ENCODE data around the gene SLC13A3.

Gene SLC13A3

GRCh38 chr20:46594725-46595124 is 56.5 kb downstream of the SLC13A3 start:
- H2BK15ac ChIP-seq (ENCODE audit: low read depth, poor library complexity, severe bottlenecking) = no peak overlapping the region
- no peaks in the 10 kb centered on the region for H3K79me1 ChIP-seq (replicated peaks; ENCODE audit: low read length, poor library complexity, severe bottlenecking)
- no peaks in the 10 kb centered on the region for H3K4me1 ChIP-seq (ENCODE audit: control insufficient read depth, insufficient read depth, low read depth, low read length)
- H3K27ac ChIP-seq (ENCODE audit: low read length, poor library complexity, severe bottlenecking) = no peak overlapping the region
- no peak overlapping the region for H3K18ac ChIP-seq (ENCODE audit: low read depth in 1 of 2, low read length in 2 of 2)
- H2AFZ ChIP-seq (ENCODE audit: low read depth, low read length) = no peak overlapping the region
- H3K27me3 ChIP-seq (ENCODE audit: control insufficient read depth in 1 of 2, insufficient read depth in 1 of 2, low read length in 2 of 2) = no peaks in the 10 kb centered on the region
- H4K8ac ChIP-seq (ENCODE audit: low read length) = no peak overlapping the region
- no peak overlapping the region for H3K4me3 ChIP-seq (ENCODE audit: insufficient read depth in 1 of 2, low read depth in 1 of 2, low read length in 2 of 2)
- no peak for DNase-seq
- H3K4me2 ChIP-seq (ENCODE audit: low read length, poor library complexity, severe bottlenecking) = no peak overlapping the region
- H3K9ac ChIP-seq (ENCODE audit: low read length) = no peak overlapping the region
- no peaks in the 10 kb centered on the region for H3K9me3 ChIP-seq (ENCODE audit: control insufficient read depth, low read length)
- H3K23ac ChIP-seq (ENCODE audit: low read length in 2 of 2) = no peak overlapping the region
- H3K14ac ChIP-seq (ENCODE audit: low read length in 2 of 2) = no peak overlapping the region
- H2BK5ac ChIP-seq (ENCODE audit: low read depth, low read length, poor library complexity, severe bottlenecking) = no peak overlapping the region
- no peak overlapping the region for H2BK12ac ChIP-seq (ENCODE audit: low read length in 2 of 2)
- H3K36me3 ChIP-seq (ENCODE audit: control insufficient read depth in 1 of 2, insufficient read depth in 2 of 2, low read depth in 1 of 2, low read length in 2 of 2) = peaks cover 0 to 6% of the 10 kb centered on the region in 2 experiments
- 40% methylated on average over 1 of the region's 2 CpGs for WGBS
- H2AK5ac ChIP-seq (ENCODE audit: low read length, severe bottlenecking) = no peak overlapping the region
- no peak overlapping the region for H4K91ac ChIP-seq (ENCODE audit: low read length)
- H3K4ac ChIP-seq (ENCODE audit: low read depth in 1 of 2, low read length in 2 of 2) = no peak overlapping the region
- no peak overlapping the region for H2BK120ac ChIP-seq (ENCODE audit: low read depth, low read length)

GRCh38 chr20:46592580-46593362 is 58.5 kb downstream of the SLC13A3 start:
- Histone ChIP-seq H3K36me3 (ENCODE audit: control insufficient read depth in 1 of 2, insufficient read depth in 2 of 2, low read depth in 1 of 2, low read length in 2 of 2) (peaks cover 0 to 14% of the 10 kb centered on the region in 2 experiments), H2AFZ (ENCODE audit: low read depth, low read length) (no peak overlapping the region), H3K79me1 (replicated peaks; ENCODE audit: low read length, poor library complexity, severe bottlenecking) (no peaks in the 10 kb centered on the region), H3K18ac (ENCODE audit: low read depth in 1 of 2, low read length in 2 of 2) (no peak overlapping the region), H3K27ac (ENCODE audit: low read length, poor library complexity, severe bottlenecking) (no peak overlapping the region), H4K8ac (ENCODE audit: low read length) (no peak overlapping the region), H3K9me3 (ENCODE audit: control insufficient read depth, low read length) (no peaks in the 10 kb centered on the region), H3K14ac (ENCODE audit: low read length in 2 of 2) (no peak overlapping the region), H3K4me3 (ENCODE audit: insufficient read depth in 1 of 2, low read depth in 1 of 2, low read length in 2 of 2) (no peak overlapping the region), H3K4me1 (ENCODE audit: control insufficient read depth, insufficient read depth, low read depth, low read length) (no peaks in the 10 kb centered on the region), H3K4me2 (ENCODE audit: low read length, poor library complexity, severe bottlenecking) (no peak overlapping the region), H2AK5ac (ENCODE audit: low read length, severe bottlenecking) (no peak overlapping the region), H2BK15ac (ENCODE audit: low read depth, poor library complexity, severe bottlenecking) (no peak overlapping the region), H4K91ac (ENCODE audit: low read length) (no peak overlapping the region), H2BK12ac (ENCODE audit: low read length in 2 of 2) (no peak overlapping the region), H3K23ac (ENCODE audit: low read length in 2 of 2) (no peak overlapping the region), H2BK5ac (ENCODE audit: low read depth, low read length, poor library complexity, severe bottlenecking) (no peak overlapping the region), H3K27me3 (ENCODE audit: control insufficient read depth in 1 of 2, insufficient read depth in 1 of 2, low read length in 2 of 2) (no peaks in the 10 kb centered on the region), H3K4ac (ENCODE audit: low read depth in 1 of 2, low read length in 2 of 2) (no peak overlapping the region), H2BK120ac (ENCODE audit: low read depth, low read length) (no peak overlapping the region), H3K9ac (ENCODE audit: low read length) (no peak overlapping the region)
- WGBS = 85% methylated on average over 3 of the region's 4 CpGs
- no peak for DNase-seq

- no peak overlapping the region for H2BK12ac ChIP-seq (ENCODE audit: low read length in 2 of 2)
- peaks cover 0 to 14% of the 10 kb centered on the region in 2 experiments for H3K36me3 ChIP-seq (ENCODE audit: control insufficient read depth in 1 of 2, insufficient read depth in 2 of 2, low read depth in 1 of 2, low read length in 2 of 2)
- H2BK5ac ChIP-seq (ENCODE audit: low read depth, low read length, poor library complexity, severe bottlenecking) = no peak overlapping the region
Measured at GRCh38 chr20:46590443-46590842, 60.8 kb downstream of the SLC13A3 start.

GRCh38 chr20:46588532-46589511 is 62.4 kb downstream of the SLC13A3 start:
- H2AK5ac ChIP-seq (ENCODE audit: low read length, severe bottlenecking) = no peak overlapping the region
- no peak overlapping the region for H4K91ac ChIP-seq (ENCODE audit: low read length)
- H3K4me1 ChIP-seq (ENCODE audit: control insufficient read depth, insufficient read depth, low read depth, low read length) = no peaks in the 10 kb centered on the region
- H3K9ac ChIP-seq (ENCODE audit: low read length) = no peak overlapping the region
- DNase-seq = no peak
- H3K23ac ChIP-seq (ENCODE audit: low read length in 2 of 2) = no peak overlapping the region
- H3K4me3 ChIP-seq (ENCODE audit: insufficient read depth in 1 of 2, low read depth in 1 of 2, low read length in 2 of 2) = no peak overlapping the region
- H2AFZ ChIP-seq (ENCODE audit: low read depth, low read length) = no peak overlapping the region
- WGBS = 83% methylated on average over 11 of the region's 14 CpGs
- no peak overlapping the region for H2BK12ac ChIP-seq (ENCODE audit: low read length in 2 of 2)
- H2BK120ac ChIP-seq (ENCODE audit: low read depth, low read length) = no peak overlapping the region
- H3K27me3 ChIP-seq (ENCODE audit: control insufficient read depth in 1 of 2, insufficient read depth in 1 of 2, low read length in 2 of 2) = no peaks in the 10 kb centered on the region
- no peak overlapping the region for H3K27ac ChIP-seq (ENCODE audit: low read length, poor library complexity, severe bottlenecking)
- H3K4me2 ChIP-seq (ENCODE audit: low read length, poor library complexity, severe bottlenecking) = no peak overlapping the region
- H4K8ac ChIP-seq (ENCODE audit: low read length) = no peak overlapping the region
- H2BK5ac ChIP-seq (ENCODE audit: low read depth, low read length, poor library complexity, severe bottlenecking) = no peak overlapping the region
- H2BK15ac ChIP-seq (ENCODE audit: low read depth, poor library complexity, severe bottlenecking) = no peak overlapping the region
- no peaks in the 10 kb centered on the region for H3K79me1 ChIP-seq (replicated peaks; ENCODE audit: low read length, poor library complexity, severe bottlenecking)
- H3K4ac ChIP-seq (ENCODE audit: low read depth in 1 of 2, low read length in 2 of 2) = no peak overlapping the region
- H3K14ac ChIP-seq (ENCODE audit: low read length in 2 of 2) = no peak overlapping the region
- no peak overlapping the region for H3K18ac ChIP-seq (ENCODE audit: low read depth in 1 of 2, low read length in 2 of 2)
- H3K9me3 ChIP-seq (ENCODE audit: control insufficient read depth, low read length) = no peaks in the 10 kb centered on the region
- H3K36me3 ChIP-seq (ENCODE audit: control insufficient read depth in 1 of 2, insufficient read depth in 2 of 2, low read depth in 1 of 2, low read length in 2 of 2) = peaks cover 0 to 14% of the 10 kb centered on the region in 2 experiments

More at GRCh38 chr20:46590443-46590842, 60.8 kb downstream of the SLC13A3 start:
- Histone ChIP-seq H2AFZ (ENCODE audit: low read depth, low read length) (no peak overlapping the region), H3K9ac (ENCODE audit: low read length) (no peak overlapping the region), H3K27ac (ENCODE audit: low read length, poor library complexity, severe bottlenecking) (no peak overlapping the region), H3K18ac (ENCODE audit: low read depth in 1 of 2, low read length in 2 of 2) (no peak overlapping the region), H2BK120ac (ENCODE audit: low read depth, low read length) (no peak overlapping the region), H3K4me3 (ENCODE audit: insufficient read depth in 1 of 2, low read depth in 1 of 2, low read length in 2 of 2) (no peak overlapping the region), H2BK15ac (ENCODE audit: low read depth, poor library complexity, severe bottlenecking) (no peak overlapping the region), H3K4me2 (ENCODE audit: low read length, poor library complexity, severe bottlenecking) (no peak overlapping the region), H2AK5ac (ENCODE audit: low read length, severe bottlenecking) (no peak overlapping the region), H3K27me3 (ENCODE audit: control insufficient read depth in 1 of 2, insufficient read depth in 1 of 2, low read length in 2 of 2) (no peaks in the 10 kb centered on the region), H3K9me3 (ENCODE audit: control insufficient read depth, low read length) (no peaks in the 10 kb centered on the region), H4K91ac (ENCODE audit: low read length) (no peak overlapping the region), H4K8ac (ENCODE audit: low read length) (no peak overlapping the region), H3K14ac (ENCODE audit: low read length in 2 of 2) (no peak overlapping the region), H3K4me1 (ENCODE audit: control insufficient read depth, insufficient read depth, low read depth, low read length) (no peaks in the 10 kb centered on the region), H3K79me1 (replicated peaks; ENCODE audit: low read length, poor library complexity, severe bottlenecking) (no peaks in the 10 kb centered on the region), H3K23ac (ENCODE audit: low read length in 2 of 2) (no peak overlapping the region), H3K4ac (ENCODE audit: low read depth in 1 of 2, low read length in 2 of 2) (no peak overlapping the region)
- DNase-seq = no peak
- no CpG with 5 or more reads among the region's 1 CpG for WGBS
